Sigmoid colon (tissue), 4 donors: ENCODE measurements around the gene MEIOB.

Experiments used
- CTCF ChIP-seq, 4 experiments: fragments of 450-650 bp in 3 of 4; fragments of 200-600 bp in 1 of 4; IDR thresholded peaks; one replicate each; pipeline ENCODE4 v1.5.1; 2016 to 2019; ENCODE audit warnings: antibody characterized with exemption in 4 of 4, mild to moderate bottlenecking in 3 of 4, moderate library complexity in 2 of 4
- POLR2AphosphoS5 ChIP-seq, 4 donors: sonication (generic); formaldehyde crosslinking; IDR thresholded peaks; one replicate each; pipeline ENCODE4 v1.6.1; 2017; ENCODE audit warnings: antibody characterized with exemption in 4 of 4

GRCh38 chr16:1903845-1904840, 32.2 kb upstream of the MEIOB start:
- no peak for TF ChIP-seq POLR2AphosphoS5 (IDR thresholded peaks at IDR 0.05)
- TF ChIP-seq CTCF (IDR thresholded peaks at IDR 0.05) = no peak
